HFF-Myc (cell line): ENCODE measurements around the gene EARS2.
A peak's percentile ranks its signal among the peaks of the same experiment; 100 is the strongest.
"Not testable (repeated sequence)": the region's sequence is repeated elsewhere in the genome, so short reads cannot be mapped to it uniquely, and the experiment has no call there.

Experiments used
- DNase-seq: peaks from one replicate; pipeline ENCODE4 v3.0.0-alpha.2; 2011; ENCODE audit warnings: low read depth; ENCODE audit errors: extremely low read depth
- H3K4me3 ChIP-seq: replicated peaks from 2 replicates; pipeline ENCODE4 v1.5.1; 2011; ENCODE audit warnings: low read depth, mild to moderate bottlenecking, control low read depth, low read length
- CTCF ChIP-seq: IDR thresholded peaks from 2 replicates; pipeline ENCODE4 v1.5.1; 2012; ENCODE audit warnings: mild to moderate bottlenecking, low read depth, low read length, control low read depth; ENCODE audit errors: missing control alignments

The EARS2 gene

GRCh38 chr16:23587726-23588125, 30.6 kb upstream of the EARS2 start:
- peak; percentile 19 for DNase-seq
- no peak overlapping the region for H3K4me3 ChIP-seq
- no peak for TF ChIP-seq CTCF

- no peak overlapping the region for H3K4me3 ChIP-seq
- no peak for TF ChIP-seq CTCF
- no peak for DNase-seq
Observed at GRCh38 chr16:23584186-23585076, 27.3 kb upstream of the EARS2 start.

GRCh38 chr16:23583271-23583670, 26.1 kb upstream of the EARS2 start:
- not testable (repeated sequence) for H3K4me3 ChIP-seq

GRCh38 chr16:23581764-23582163, 24.6 kb upstream of the EARS2 start:
- H3K4me3 ChIP-seq: no peak overlapping the region
- TF ChIP-seq CTCF: no peak
- DNase-seq: no peak

More at GRCh38 chr16:23583271-23583670, 26.1 kb upstream of the EARS2 start:
- not testable (repeated sequence) for DNase-seq

- no peak for DNase-seq
- H3K4me3 ChIP-seq: no peak overlapping the region
- no peak for TF ChIP-seq CTCF
Observed at GRCh38 chr16:23580391-23580790, 23.2 kb upstream of the EARS2 start.

- H3K4me3 ChIP-seq: no peak overlapping the region
- no peak for TF ChIP-seq CTCF
- DNase-seq: no peak
Observed at GRCh38 chr16:23579371-23579770, 22.2 kb upstream of the EARS2 start.

- no peak overlapping the region for H3K4me3 ChIP-seq
- no peak for TF ChIP-seq CTCF
- no peak for DNase-seq
Observed at GRCh38 chr16:23578101-23578830, 21.1 kb upstream of the EARS2 start.
